DND-41 (cell line): ENCODE results near the gene TRIM40.

Experiments
- EZH2 ChIP-seq: IDR thresholded peaks from 3 replicates; pipeline ENCODE4 v1.6.1; 2012; ENCODE audit warnings: borderline replicate concordance, low read depth, mild to moderate bottlenecking, moderate library complexity, low read length, inconsistent platforms; ENCODE audit not compliant: severe bottlenecking
- TF ChIP-seq, protein P1 (sequence below): IDR thresholded peaks from 2 replicates; pipeline ENCODE4 v1.5.1; 2012; ENCODE audit warnings: borderline replicate concordance, low read length, moderate library complexity, mild to moderate bottlenecking; ENCODE audit not compliant: poor library complexity, severe bottlenecking; ENCODE audit errors: extremely low read depth

DNA sequence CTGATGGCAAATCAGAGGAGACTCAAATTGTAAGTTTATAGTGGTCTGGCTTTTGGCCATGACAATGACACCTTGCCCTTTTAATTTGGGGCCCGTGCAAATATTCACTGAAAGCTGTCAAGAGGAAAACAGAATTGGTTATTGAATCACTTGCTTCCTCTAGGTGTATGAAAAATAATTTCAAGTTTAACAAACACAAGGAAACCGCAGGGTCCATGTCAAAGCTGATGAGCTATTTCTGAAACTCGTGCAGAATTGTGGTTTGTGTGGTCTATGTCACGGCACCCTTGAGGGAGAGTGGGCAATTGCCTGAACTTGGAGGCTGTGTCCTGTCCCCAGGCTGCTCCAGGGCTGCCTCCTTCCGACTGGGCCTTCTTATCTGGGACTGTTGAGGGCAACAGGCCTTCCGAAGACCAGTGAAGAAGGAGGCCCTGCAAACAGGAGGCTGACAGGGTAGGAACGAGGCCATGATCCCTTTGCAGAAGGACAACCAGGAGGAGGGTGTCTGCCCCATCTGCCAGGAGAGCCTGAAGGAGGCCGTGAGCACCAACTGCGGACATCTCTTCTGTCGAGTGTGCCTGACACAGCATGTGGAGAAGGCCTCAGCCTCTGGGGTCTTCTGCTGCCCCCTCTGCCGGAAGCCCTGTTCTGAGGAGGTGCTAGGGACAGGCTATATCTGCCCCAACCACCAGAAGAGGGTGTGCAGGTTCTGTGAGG is 788 bp downstream of the TRIM40 start:
- TF ChIP-seq, protein P1, sequence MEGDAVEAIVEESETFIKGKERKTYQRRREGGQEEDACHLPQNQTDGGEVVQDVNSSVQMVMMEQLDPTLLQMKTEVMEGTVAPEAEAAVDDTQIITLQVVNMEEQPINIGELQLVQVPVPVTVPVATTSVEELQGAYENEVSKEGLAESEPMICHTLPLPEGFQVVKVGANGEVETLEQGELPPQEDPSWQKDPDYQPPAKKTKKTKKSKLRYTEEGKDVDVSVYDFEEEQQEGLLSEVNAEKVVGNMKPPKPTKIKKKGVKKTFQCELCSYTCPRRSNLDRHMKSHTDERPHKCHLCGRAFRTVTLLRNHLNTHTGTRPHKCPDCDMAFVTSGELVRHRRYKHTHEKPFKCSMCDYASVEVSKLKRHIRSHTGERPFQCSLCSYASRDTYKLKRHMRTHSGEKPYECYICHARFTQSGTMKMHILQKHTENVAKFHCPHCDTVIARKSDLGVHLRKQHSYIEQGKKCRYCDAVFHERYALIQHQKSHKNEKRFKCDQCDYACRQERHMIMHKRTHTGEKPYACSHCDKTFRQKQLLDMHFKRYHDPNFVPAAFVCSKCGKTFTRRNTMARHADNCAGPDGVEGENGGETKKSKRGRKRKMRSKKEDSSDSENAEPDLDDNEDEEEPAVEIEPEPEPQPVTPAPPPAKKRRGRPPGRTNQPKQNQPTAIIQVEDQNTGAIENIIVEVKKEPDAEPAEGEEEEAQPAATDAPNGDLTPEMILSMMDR = no peak
- no peak for TF ChIP-seq EZH2
